DND-41 (cell line): ENCODE measurements around the gene SLC3A2.

Source experiments
- EZH2 ChIP-seq: IDR thresholded peaks from 3 replicates; pipeline ENCODE4 v1.6.1; 2012; ENCODE audit warnings: borderline replicate concordance, low read depth, mild to moderate bottlenecking, moderate library complexity, low read length, inconsistent platforms; ENCODE audit not compliant: severe bottlenecking
- TF ChIP-seq, protein P1 (sequence below): IDR thresholded peaks from 2 replicates; pipeline ENCODE4 v1.5.1; 2012; ENCODE audit warnings: borderline replicate concordance, low read length, moderate library complexity, mild to moderate bottlenecking; ENCODE audit not compliant: poor library complexity, severe bottlenecking; ENCODE audit errors: extremely low read depth

DNA sequence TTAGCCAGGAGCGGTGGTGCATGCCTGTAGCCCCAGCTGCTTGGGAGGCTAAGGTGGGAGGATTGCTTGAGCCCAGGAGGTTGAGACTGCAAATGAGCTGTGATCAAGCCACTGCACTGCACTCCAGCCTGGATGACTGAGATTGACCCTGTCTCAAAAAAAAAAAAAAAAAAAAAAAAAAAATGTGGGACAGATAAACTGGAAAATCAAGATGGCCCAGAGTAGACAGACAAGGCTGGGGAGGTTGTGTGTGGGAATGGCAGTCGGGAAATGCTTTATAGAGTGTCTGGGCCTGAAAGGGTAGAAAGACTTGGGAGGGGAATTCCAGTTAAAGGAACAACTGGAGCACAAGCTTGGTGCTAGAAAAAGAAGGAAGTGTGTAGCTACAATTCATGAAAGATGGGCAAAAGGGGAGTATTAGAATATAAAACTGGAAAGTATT lies 23.1 kb upstream of the SLC3A2 start:
- TF ChIP-seq, protein P1, sequence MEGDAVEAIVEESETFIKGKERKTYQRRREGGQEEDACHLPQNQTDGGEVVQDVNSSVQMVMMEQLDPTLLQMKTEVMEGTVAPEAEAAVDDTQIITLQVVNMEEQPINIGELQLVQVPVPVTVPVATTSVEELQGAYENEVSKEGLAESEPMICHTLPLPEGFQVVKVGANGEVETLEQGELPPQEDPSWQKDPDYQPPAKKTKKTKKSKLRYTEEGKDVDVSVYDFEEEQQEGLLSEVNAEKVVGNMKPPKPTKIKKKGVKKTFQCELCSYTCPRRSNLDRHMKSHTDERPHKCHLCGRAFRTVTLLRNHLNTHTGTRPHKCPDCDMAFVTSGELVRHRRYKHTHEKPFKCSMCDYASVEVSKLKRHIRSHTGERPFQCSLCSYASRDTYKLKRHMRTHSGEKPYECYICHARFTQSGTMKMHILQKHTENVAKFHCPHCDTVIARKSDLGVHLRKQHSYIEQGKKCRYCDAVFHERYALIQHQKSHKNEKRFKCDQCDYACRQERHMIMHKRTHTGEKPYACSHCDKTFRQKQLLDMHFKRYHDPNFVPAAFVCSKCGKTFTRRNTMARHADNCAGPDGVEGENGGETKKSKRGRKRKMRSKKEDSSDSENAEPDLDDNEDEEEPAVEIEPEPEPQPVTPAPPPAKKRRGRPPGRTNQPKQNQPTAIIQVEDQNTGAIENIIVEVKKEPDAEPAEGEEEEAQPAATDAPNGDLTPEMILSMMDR, result no peak
- TF ChIP-seq EZH2, result no peak
